Breast epithelium (tissue), 4 donors: ENCODE measurements around the gene TNS4. TPM values are rescaled to one million over a fixed set of nuclear protein-coding genes. Genes with fewer than 3 reads are reported as not detected.

Source experiments
- DNase-seq, 2 donors: peaks; one replicate each; pipeline ENCODE4 v3.0.0-alpha.2; 2019; ENCODE audit warnings: low spot score in 2 of 2
- H3K27ac ChIP-seq, 2 donors: fragments of 200-600 bp; sonication (generic) in 1 of 2; one replicate each; pipeline ENCODE4 v1.5.1; 2016 to 2019; ENCODE audit warnings: mild to moderate bottlenecking in 1 of 2
- H3K27me3 ChIP-seq, 2 donors: fragments of 200-600 bp; sonication (generic) in 1 of 2; one replicate each; pipeline versions ENCODE4 v1.5.1 to v1.6.0; 2017 to 2019; ENCODE audit warnings: control low read depth in 1 of 2, mild to moderate bottlenecking in 1 of 2
- H3K36me3 ChIP-seq: fragments of 200-600 bp; one replicate; pipeline ENCODE4 v1.5.1; 2019
- H3K4me1 ChIP-seq, 2 donors: fragments of 200-600 bp; sonication (generic); one replicate each; pipeline ENCODE4 v1.5.1; 2016 to 2019; ENCODE audit warnings: control low read depth in 1 of 2
- H3K4me3 ChIP-seq, 3 donors: fragments of 200-600 bp; sonication (generic); 1 replicate in 2 of 3; 2 replicates in 1 of 3; pipeline ENCODE4 v1.5.1; 2016 to 2019; ENCODE audit warnings: mild to moderate bottlenecking in 3 of 3, moderate library complexity in 2 of 3
- H3K9me3 ChIP-seq, 2 donors: fragments of 200-600 bp; sonication (generic) in 1 of 2; one replicate each; pipeline ENCODE4 v1.5.1; 2016 to 2019; ENCODE audit warnings: control low read depth in 1 of 2
- CTCF ChIP-seq, 3 donors: fragments of 450-650 bp; IDR thresholded peaks; one replicate each; pipeline ENCODE4 v1.5.1; 2016 to 2017; ENCODE audit warnings: antibody characterized with exemption in 3 of 3, mild to moderate bottlenecking in 3 of 3, moderate library complexity in 3 of 3
- POLR2A ChIP-seq: fragments of 450-650 bp; IDR thresholded peaks from one replicate; pipeline ENCODE4 v1.6.1; 2016; ENCODE audit warnings: antibody characterized with exemption, mild to moderate bottlenecking, moderate library complexity
- POLR2AphosphoS5 ChIP-seq, 3 donors: sonication (generic); formaldehyde crosslinking; IDR thresholded peaks; one replicate each; pipeline ENCODE4 v1.6.1; 2017; ENCODE audit warnings: antibody characterized with exemption in 3 of 3
- intact Hi-C: fragments of 100-400 bp; cut with DNase I; formaldehyde crosslinking; loops from one replicate; pipeline ENCODE4 v1.15.1; 2023; ENCODE audit warnings: low total_unique reads
- total RNA-seq, 3 donors: library from RNA; depleted of rRNA; stranded (reverse); fragments of >200 nt; gene quantifications; one replicate each; pipeline ENCODE4 v1.1.0, GENCODE V29; 2016

TNS4 gene
- total RNA-seq, 3 donors from 2014 or later = 30.5 to 52.2 TPM; not detected in 1

- intact Hi-C loops = no loop called here
- H3K27me3 ChIP-seq = no peaks in the 10 kb centered on the region
- TF ChIP-seq POLR2AphosphoS5 (IDR thresholded peaks at IDR 0.05) (peak in 2 of 3 donors; percentile 30 to 37), CTCF (IDR thresholded peaks at IDR 0.05) (no peak)
- no peak overlapping the region for H3K4me3 ChIP-seq
- peaks cover 5 to 12% of the 10 kb centered on the region in 2 donors for H3K4me1 ChIP-seq
- no peaks in the 10 kb centered on the region for H3K9me3 ChIP-seq
- peak in 1 of 2 donors; percentile 36 for DNase-seq
- H3K36me3 ChIP-seq = no peaks in the 10 kb centered on the region
- H3K27ac ChIP-seq = peak overlapping the region; percentile 39 to 43
Observed at GRCh38 chr17:40526668-40527067, 25.2 kb upstream of the TNS4 start.

GRCh38 chr17:40525294-40525693, 23.9 kb upstream of the TNS4 start:
- Histone ChIP-seq H3K36me3 (no peaks in the 10 kb centered on the region), H3K27me3 (no peaks in the 10 kb centered on the region), H3K27ac (no peak overlapping the region), H3K4me1 (peaks cover 4 to 8% of the 10 kb centered on the region in 2 donors), H3K4me3 (no peak overlapping the region), H3K9me3 (no peaks in the 10 kb centered on the region)
- TF ChIP-seq POLR2A (no peak), POLR2AphosphoS5 (IDR thresholded peaks at IDR 0.05) (no peak), CTCF (IDR thresholded peaks at IDR 0.05) (no peak)
- DNase-seq = no peak
- intact Hi-C loops = no loop called here

GRCh38 chr17:40524243-40524965, 23.0 kb upstream of the TNS4 start:
- peak in 1 of 2 donors; percentile 15 for DNase-seq
- Histone ChIP-seq H3K4me3 (no peak overlapping the region), H3K27ac (peak overlapping the region; percentile 66 to 94)

GRCh38 chr17:40522961-40523310, 21.5 kb upstream of the TNS4 start:
- H3K27ac ChIP-seq = peak overlapping the region; percentile 94 to 96
- no peak overlapping the region for H3K4me3 ChIP-seq
- no peaks in the 10 kb centered on the region for H3K27me3 ChIP-seq
- no peak for TF ChIP-seq CTCF (IDR thresholded peaks at IDR 0.05)
- TF ChIP-seq POLR2AphosphoS5 (IDR thresholded peaks at IDR 0.05) = no peak
- no peak for TF ChIP-seq POLR2A
- no peaks in the 10 kb centered on the region for H3K9me3 ChIP-seq
- intact Hi-C loops = no loop called here
- DNase-seq = peak in 1 of 2 donors; percentile 5
- no peaks in the 10 kb centered on the region for H3K36me3 ChIP-seq
- peaks cover 4 to 8% of the 10 kb centered on the region in 2 donors for H3K4me1 ChIP-seq

More at GRCh38 chr17:40524243-40524965, 23.0 kb upstream of the TNS4 start:
- Histone ChIP-seq H3K9me3 (no peaks in the 10 kb centered on the region), H3K27me3 (no peaks in the 10 kb centered on the region), H3K4me1 (peaks cover 4 to 8% of the 10 kb centered on the region in 2 donors), H3K36me3 (no peaks in the 10 kb centered on the region)
- intact Hi-C loops = no loop called here
- TF ChIP-seq POLR2AphosphoS5 (IDR thresholded peaks at IDR 0.05) = no peak
- no peak for TF ChIP-seq CTCF (IDR thresholded peaks at IDR 0.05)
- TF ChIP-seq POLR2A = no peak

GRCh38 chr17:40522250-40522960, 21.0 kb upstream of the TNS4 start:
- H3K9me3 ChIP-seq = no peaks in the 10 kb centered on the region
- H3K4me1 ChIP-seq = peaks cover 4 to 8% of the 10 kb centered on the region in 2 donors
- TF ChIP-seq CTCF (IDR thresholded peaks at IDR 0.05) = no peak
- peak in 2 of 3 donors; percentile 17 to 45 for TF ChIP-seq POLR2AphosphoS5 (IDR thresholded peaks at IDR 0.05)
- intact Hi-C loops = no loop called here
- H3K27ac ChIP-seq = peak overlapping the region; percentile 94 to 96
- H3K27me3 ChIP-seq = no peaks in the 10 kb centered on the region
- H3K4me3 ChIP-seq = no peak overlapping the region
- DNase-seq = peak in 1 of 2 donors; percentile 20
- no peaks in the 10 kb centered on the region for H3K36me3 ChIP-seq
